ENCODE measurements around the gene STIP1.

The STIP1 gene

DNA sequence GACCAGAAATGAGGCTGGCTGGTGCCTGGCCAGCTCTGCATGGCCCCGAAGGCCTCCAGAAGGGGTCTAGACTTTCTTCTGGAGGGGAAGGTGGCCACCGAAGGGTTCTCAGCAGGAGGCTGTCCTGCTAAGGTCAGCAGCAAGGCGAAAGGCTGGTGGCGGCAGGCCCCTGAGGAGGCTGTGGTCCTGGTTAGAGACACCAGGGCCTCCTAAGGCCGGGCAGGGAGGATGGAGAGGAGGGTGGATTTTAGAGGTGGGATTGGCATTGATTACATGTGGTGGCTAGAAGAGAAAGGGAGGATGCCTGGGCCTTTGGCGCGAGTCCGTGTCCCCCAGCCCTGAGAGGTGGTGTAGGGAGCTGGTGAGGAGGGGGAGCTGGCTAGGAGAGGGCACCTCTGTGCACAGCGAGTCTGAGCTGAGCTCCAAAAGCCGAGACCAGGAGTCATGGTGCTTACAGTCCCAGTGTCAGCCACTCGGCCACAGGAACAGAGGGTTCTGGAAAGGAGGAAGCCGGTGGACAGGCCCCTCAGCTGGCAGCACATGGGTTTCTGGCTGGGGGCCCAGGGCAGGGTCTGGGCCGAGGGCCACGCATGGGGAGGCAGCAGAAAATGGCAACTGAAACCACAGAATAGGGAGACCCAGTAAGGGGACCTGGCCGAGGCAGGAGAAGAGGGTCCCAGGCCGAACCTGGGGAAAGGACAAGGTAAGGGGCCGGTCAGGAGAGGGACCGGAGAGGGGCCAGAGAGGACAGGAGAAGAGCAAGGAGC is 23.0 kb downstream of the STIP1 start:
- H2BK12ac ChIP-seq (ENCODE audit: low read length), result no peak overlapping the region
- WGBS (ENCODE audit: extremely low coverage, insufficient coverage, insufficient read length), result no CpG with 5 or more reads among the region's 18 CpGs
- peaks cover 0 to 7% of the 10 kb centered on the region in 2 experiments for H3K4me1 ChIP-seq (ENCODE audit: control insufficient read depth in 1 of 2, insufficient read depth in 2 of 2, low read length in 2 of 2)

GRCh38 chr11:64209563-64209843 is 23.5 kb downstream of the STIP1 start:
- Histone ChIP-seq H3K4ac (ENCODE audit: low read depth, low read length) (no peak overlapping the region), H2BK120ac (ENCODE audit: insufficient read depth, low read length, poor library complexity) (no peak overlapping the region), H3K4me2 (ENCODE audit: low read length) (no peak overlapping the region), H4K91ac (ENCODE audit: low read depth, low read length) (no peak overlapping the region), H3K4me3 (ENCODE audit: low read depth, low read length) (no peak overlapping the region), H4K8ac (ENCODE audit: low read depth, low read length) (no peak overlapping the region), H3K79me2 (ENCODE audit: control insufficient read depth, insufficient read depth, low read length, poor library complexity) (no peaks in the 10 kb centered on the region), H2AFZ (ENCODE audit: insufficient read depth, low read length, poor library complexity) (no peak overlapping the region), H3K79me1 (ENCODE audit: low read length) (no peaks in the 10 kb centered on the region), H3K9ac (ENCODE audit: low read length) (no peak overlapping the region), H3K4me1 (ENCODE audit: control insufficient read depth in 1 of 2, insufficient read depth in 2 of 2, low read length in 2 of 2) (peaks cover 0 to 7% of the 10 kb centered on the region in 2 experiments), H4K12ac (ENCODE audit: low read depth, low read length) (no peak overlapping the region), H2AK5ac (ENCODE audit: low read length) (no peak overlapping the region), H2BK12ac (ENCODE audit: low read length) (no peak overlapping the region), H3K27ac (ENCODE audit: low read depth, low read length) (no peak overlapping the region), H3K36me3 (ENCODE audit: control insufficient read depth in 1 of 2, insufficient read depth in 2 of 2, low read length in 2 of 2) (peaks cover 38 to 47% of the 10 kb centered on the region in 2 experiments), H3K18ac (ENCODE audit: low read length) (no peak overlapping the region), H3K27me3 (ENCODE audit: insufficient read depth, low read length) (no peaks in the 10 kb centered on the region), H2BK5ac (ENCODE audit: low read depth, low read length, poor library complexity) (no peak overlapping the region), H3K9me3 (ENCODE audit: insufficient read depth, low read depth, low read length) (no peaks in the 10 kb centered on the region), H3K23ac (ENCODE audit: low read length) (no peak overlapping the region), H3K14ac (ENCODE audit: low read length) (no peak overlapping the region)
- DNase-seq, result no peak
- no CpG with 5 or more reads among the region's 8 CpGs for WGBS (ENCODE audit: extremely low coverage, insufficient coverage, insufficient read length)

More for the DNA sequence above, 23.0 kb downstream of the STIP1 start:
- H2BK5ac ChIP-seq (ENCODE audit: low read depth, low read length, poor library complexity), result no peak overlapping the region
- no peak overlapping the region for H3K9ac ChIP-seq (ENCODE audit: low read length)
- peaks cover 44 to 52% of the 10 kb centered on the region in 2 experiments for H3K36me3 ChIP-seq (ENCODE audit: control insufficient read depth in 1 of 2, insufficient read depth in 2 of 2, low read length in 2 of 2)
- H2AK5ac ChIP-seq (ENCODE audit: low read length), result no peak overlapping the region
- H2AFZ ChIP-seq (ENCODE audit: insufficient read depth, low read length, poor library complexity), result no peak overlapping the region
- no peak overlapping the region for H3K4me2 ChIP-seq (ENCODE audit: low read length)
- H3K23ac ChIP-seq (ENCODE audit: low read length), result no peak overlapping the region
- no peaks in the 10 kb centered on the region for H3K9me3 ChIP-seq (ENCODE audit: insufficient read depth, low read depth, low read length)
- no peak overlapping the region for H3K4me3 ChIP-seq (ENCODE audit: low read depth, low read length)
- no peak overlapping the region for H4K12ac ChIP-seq (ENCODE audit: low read depth, low read length)
- no peaks in the 10 kb centered on the region for H3K79me1 ChIP-seq (ENCODE audit: low read length)
- no peak overlapping the region for H2BK120ac ChIP-seq (ENCODE audit: insufficient read depth, low read length, poor library complexity)
- no peak overlapping the region for H3K4ac ChIP-seq (ENCODE audit: low read depth, low read length)
- no peaks in the 10 kb centered on the region for H3K27me3 ChIP-seq (ENCODE audit: insufficient read depth, low read length)
- H3K18ac ChIP-seq (ENCODE audit: low read length), result no peak overlapping the region
- DNase-seq, result no peak
- no peak overlapping the region for H4K91ac ChIP-seq (ENCODE audit: low read depth, low read length)
- H3K79me2 ChIP-seq (ENCODE audit: control insufficient read depth, insufficient read depth, low read length, poor library complexity), result no peaks in the 10 kb centered on the region
- no peak overlapping the region for H3K27ac ChIP-seq (ENCODE audit: low read depth, low read length)
- H3K14ac ChIP-seq (ENCODE audit: low read length), result no peak overlapping the region
- H4K8ac ChIP-seq (ENCODE audit: low read depth, low read length), result no peak overlapping the region

GRCh38 chr11:64210301-64211020 is 24.5 kb downstream of the STIP1 start:
- Histone ChIP-seq H3K9me3 (ENCODE audit: insufficient read depth, low read depth, low read length) (no peaks in the 10 kb centered on the region), H2BK5ac (ENCODE audit: low read depth, low read length, poor library complexity) (no peak overlapping the region), H2BK12ac (ENCODE audit: low read length) (no peak overlapping the region), H3K4ac (ENCODE audit: low read depth, low read length) (no peak overlapping the region), H4K91ac (ENCODE audit: low read depth, low read length) (no peak overlapping the region), H3K9ac (ENCODE audit: low read length) (no peak overlapping the region), H3K36me3 (ENCODE audit: control insufficient read depth in 1 of 2, insufficient read depth in 2 of 2, low read length in 2 of 2) (peaks cover 35 to 40% of the 10 kb centered on the region in 2 experiments), H3K23ac (ENCODE audit: low read length) (no peak overlapping the region), H2AK5ac (ENCODE audit: low read length) (no peak overlapping the region), H4K8ac (ENCODE audit: low read depth, low read length) (no peak overlapping the region), H3K79me1 (ENCODE audit: low read length) (no peaks in the 10 kb centered on the region), H4K12ac (ENCODE audit: low read depth, low read length) (no peak overlapping the region), H3K18ac (ENCODE audit: low read length) (no peak overlapping the region), H3K27ac (ENCODE audit: low read depth, low read length) (no peak overlapping the region), H2BK120ac (ENCODE audit: insufficient read depth, low read length, poor library complexity) (no peak overlapping the region), H3K14ac (ENCODE audit: low read length) (no peak overlapping the region), H3K79me2 (ENCODE audit: control insufficient read depth, insufficient read depth, low read length, poor library complexity) (no peaks in the 10 kb centered on the region), H3K4me2 (ENCODE audit: low read length) (no peak overlapping the region), H3K27me3 (ENCODE audit: insufficient read depth, low read length) (no peaks in the 10 kb centered on the region), H3K4me1 (ENCODE audit: control insufficient read depth in 1 of 2, insufficient read depth in 2 of 2, low read length in 2 of 2) (peaks cover 0 to 7% of the 10 kb centered on the region in 2 experiments), H3K4me3 (ENCODE audit: low read depth, low read length) (no peak overlapping the region), H2AFZ (ENCODE audit: insufficient read depth, low read length, poor library complexity) (no peak overlapping the region)
- WGBS (ENCODE audit: extremely low coverage, insufficient coverage, insufficient read length), result no CpG with 5 or more reads among the region's 24 CpGs
- DNase-seq, result no peak

- H2AFZ ChIP-seq (ENCODE audit: insufficient read depth, low read length, poor library complexity), result no peak overlapping the region
- H2AK5ac ChIP-seq (ENCODE audit: low read length), result no peak overlapping the region
- H3K36me3 ChIP-seq (ENCODE audit: control insufficient read depth in 1 of 2, insufficient read depth in 2 of 2, low read length in 2 of 2), result peaks cover 27 to 31% of the 10 kb centered on the region in 2 experiments
- no peak for DNase-seq
- no peak overlapping the region for H4K91ac ChIP-seq (ENCODE audit: low read depth, low read length)
- H3K14ac ChIP-seq (ENCODE audit: low read length), result no peak overlapping the region
- H3K9me3 ChIP-seq (ENCODE audit: insufficient read depth, low read depth, low read length), result no peaks in the 10 kb centered on the region
- H3K4me2 ChIP-seq (ENCODE audit: low read length), result no peak overlapping the region
- no peak overlapping the region for H2BK12ac ChIP-seq (ENCODE audit: low read length)
- H3K79me2 ChIP-seq (ENCODE audit: control insufficient read depth, insufficient read depth, low read length, poor library complexity), result no peaks in the 10 kb centered on the region
- H3K9ac ChIP-seq (ENCODE audit: low read length), result no peak overlapping the region
- peaks cover 0 to 7% of the 10 kb centered on the region in 2 experiments for H3K4me1 ChIP-seq (ENCODE audit: control insufficient read depth in 1 of 2, insufficient read depth in 2 of 2, low read length in 2 of 2)
- H2BK120ac ChIP-seq (ENCODE audit: insufficient read depth, low read length, poor library complexity), result no peak overlapping the region
- no peak overlapping the region for H4K12ac ChIP-seq (ENCODE audit: low read depth, low read length)
- H4K8ac ChIP-seq (ENCODE audit: low read depth, low read length), result no peak overlapping the region
- H3K79me1 ChIP-seq (ENCODE audit: low read length), result no peaks in the 10 kb centered on the region
- no peak overlapping the region for H3K4ac ChIP-seq (ENCODE audit: low read depth, low read length)
- no peak overlapping the region for H3K23ac ChIP-seq (ENCODE audit: low read length)
- no peaks in the 10 kb centered on the region for H3K27me3 ChIP-seq (ENCODE audit: insufficient read depth, low read length)
- H3K27ac ChIP-seq (ENCODE audit: low read depth, low read length), result no peak overlapping the region
- H3K4me3 ChIP-seq (ENCODE audit: low read depth, low read length), result no peak overlapping the region
- WGBS (ENCODE audit: extremely low coverage, insufficient coverage, insufficient read length), result no CpG with 5 or more reads among the region's 30 CpGs
- no peak overlapping the region for H2BK5ac ChIP-seq (ENCODE audit: low read depth, low read length, poor library complexity)
- H3K18ac ChIP-seq (ENCODE audit: low read length), result no peak overlapping the region
Measured at GRCh38 chr11:64211181-64211872, 25.4 kb downstream of the STIP1 start.
